CD4-positive, alpha-beta T cell (primary cell): ENCODE results near the gene WIZ. TPM values are rescaled to one million over a fixed set of nuclear protein-coding genes. Genes with fewer than 3 reads are reported as not detected.
A peak's percentile ranks its signal among the peaks of the same experiment; 100 is the strongest.
"Not testable (repeated sequence)": the region's sequence is repeated elsewhere in the genome, so short reads cannot be mapped to it uniquely, and the experiment has no call there.

Experiments used
- ATAC-seq: fragments of 200-7000 bp; cut with Tn5 transposase; one replicate; pipeline ENCODE4 v1.10.0; 2022; ENCODE audit warnings: mild to moderate bottlenecking; ENCODE audit not compliant: poor library complexity
- CTCF ChIA-PET: fragments of 350-600 bp; sonication (Branson Sonifier 250); formaldehyde crosslinking; loops from one replicate; lab custom pipeline; 2021; ENCODE audit warnings: antibody characterized with exemption, inconsistent platforms; lab: Charles Lee
- POLR2A ChIA-PET: fragments of 350-600 bp; sonication (Branson Sonifier 250); formaldehyde crosslinking; loops from one replicate; lab custom pipeline; 2021; ENCODE audit warnings: antibody characterized with exemption, inconsistent platforms; lab: Charles Lee
- DNase-seq, 14 experiments: peaks; one replicate each; pipeline ENCODE4 v3.0.0-alpha.2; 2013 to 2020; ENCODE audit warnings: mixed read lengths in 2 of 14
- H3K27ac ChIP-seq, 2 donors: one replicate each; pipeline versions ENCODE4 v1.5.1 to v1.7.0; 2013; ENCODE audit warnings: low read length in 2 of 2, low read depth in 1 of 2, mild to moderate bottlenecking in 1 of 2
- H3K27me3 ChIP-seq, 2 experiments: 1 replicate in 1 of 2; 2 replicates in 1 of 2; pipeline versions ENCODE4 v1.6.1 to v1.7.0; 2013; ENCODE audit warnings: low read length in 2 of 2, control low read depth in 1 of 2, mild to moderate bottlenecking in 1 of 2, moderate library complexity in 1 of 2; ENCODE audit not compliant: insufficient read depth in 2 of 2, control insufficient read depth in 1 of 2
- H3K36me3 ChIP-seq: one replicate; pipeline ENCODE4 v1.6.1; 2013; ENCODE audit warnings: low read length, control low read depth; ENCODE audit not compliant: insufficient read depth
- H3K4me1 ChIP-seq: one replicate; pipeline ENCODE4 v1.6.1; 2013; ENCODE audit warnings: low read length, control low read depth; ENCODE audit not compliant: insufficient read depth
- H3K4me3 ChIP-seq: one replicate; pipeline ENCODE4 v1.5.1; 2013; ENCODE audit warnings: mild to moderate bottlenecking, low read length, moderate library complexity
- H3K9me3 ChIP-seq, 2 experiments: 1 replicate in 1 of 2; 2 replicates in 1 of 2; pipeline versions ENCODE4 v1.6.1 to v1.7.0; 2013; ENCODE audit warnings: low read length in 2 of 2, mild to moderate bottlenecking in 2 of 2, control low read depth in 1 of 2, moderate library complexity in 1 of 2; ENCODE audit not compliant: control insufficient read depth in 1 of 2, insufficient read depth in 1 of 2
- H3K27ac Mint-ChIP-seq: one replicate; pipeline ENCODE4 v1.8.0; 2020; ENCODE audit warnings: mixed read lengths
- H3K27me3 Mint-ChIP-seq: one replicate; pipeline ENCODE4 v1.8.0; 2021; ENCODE audit warnings: mixed read lengths
- H3K36me3 Mint-ChIP-seq: one replicate; pipeline ENCODE4 v1.8.0; 2021; ENCODE audit warnings: low read depth, mixed read lengths
- H3K4me1 Mint-ChIP-seq: one replicate; pipeline ENCODE4 v1.8.0; 2021; ENCODE audit warnings: low read depth, mixed read lengths
- H3K4me3 Mint-ChIP-seq: one replicate; pipeline ENCODE4 v1.8.0; 2020; ENCODE audit warnings: mild to moderate bottlenecking, mixed read lengths
- H3K9me3 Mint-ChIP-seq: one replicate; pipeline ENCODE4 v1.8.0; 2020; ENCODE audit warnings: mixed read lengths
- CTCF ChIP-seq: fragments of 200-600 bp; IDR thresholded peaks from one replicate; pipeline ENCODE4 v1.8.0; 2022; ENCODE audit warnings: antibody characterized with exemption, mild to moderate bottlenecking
- intact Hi-C, 2 experiments: fragments of 100-400 bp; cut with DNase I in 1 of 2; cut with micrococcal nuclease in 1 of 2; formaldehyde crosslinking; loops; one replicate each; pipeline versions ENCODE4 v1.15.1 to v1.9.0; 2023 to 2025; cut with DNase I, micrococcal nuclease
- total RNA-seq, 174 experiments: library from RNA in 2 of 174; stranded (reverse) in 2 of 174; gene quantifications; one replicate each; pipeline ENCODE4 v1.2.3 and lab custom pipeline; 2021 to 2026

WIZ gene
- total RNA-seq, 2 experiments from 2014 or later: 12.9 to 14.3 TPM

GRCh38 chr19:15412832-15413231 is 36.9 kb downstream of the WIZ start:
- Mint-ChIP-seq H3K4me3 (peak overlapping the region; percentile 38), H3K4me1 (peaks cover 58% of the 10 kb centered on the region), H3K27me3 (no peaks in the 10 kb centered on the region), H3K36me3 (peaks cover 50% of the 10 kb centered on the region), H3K27ac (peak overlapping the region; percentile 53), H3K9me3 (no peaks in the 10 kb centered on the region)
- intact Hi-C loops: no loop called here
- CTCF ChIA-PET: no interaction called here
- POLR2A ChIA-PET: interaction anchor here (8.2 kb wide), 1 partner anchor 34 kb away, joined by 208 read pairs; the partner anchor contains the start of gene AKAP8
- no peak for DNase-seq
- no peaks in the 10 kb centered on the region for H3K27me3 ChIP-seq
- H3K27ac ChIP-seq: no peak overlapping the region
- peaks cover 23% of the 10 kb centered on the region for H3K36me3 ChIP-seq
- TF ChIP-seq CTCF: no peak
- no peaks in the 10 kb centered on the region for H3K9me3 ChIP-seq
- ATAC-seq: peak; percentile 29
- no peak overlapping the region for H3K4me3 ChIP-seq
- peaks cover 44% of the 10 kb centered on the region for H3K4me1 ChIP-seq

- intact Hi-C loops, H3K9me3 Mint-ChIP-seq, H3K4me3 ChIP-seq, H3K9me3 ChIP-seq, H3K27me3 Mint-ChIP-seq, DNase-seq, H3K27ac ChIP-seq, CTCF ChIA-PET, H3K27me3 ChIP-seq, H3K27ac Mint-ChIP-seq, H3K4me3 Mint-ChIP-seq, ATAC-seq: not testable (repeated sequence)
- H3K36me3 ChIP-seq: peaks cover 30% of the 10 kb centered on the region
- peaks cover 60% of the 10 kb centered on the region for H3K36me3 Mint-ChIP-seq
- peaks cover 33% of the 10 kb centered on the region for H3K4me1 ChIP-seq
- peaks cover 57% of the 10 kb centered on the region for H3K4me1 Mint-ChIP-seq
- POLR2A ChIA-PET: interaction anchor here (0.9 to 1.7 kb wide), 2 partner anchors 9 to 33 kb away, joined by 3 to 5 read pairs; no protein-coding TSS in a partner anchor
Measured at GRCh38 chr19:15411351-15411750, 38.4 kb downstream of the WIZ start.

GRCh38 chr19:15404780-15405211 is 45.0 kb downstream of the WIZ start:
- Mint-ChIP-seq H3K27ac (no peak overlapping the region), H3K4me1 (peaks cover 45% of the 10 kb centered on the region), H3K36me3 (peaks cover 83% of the 10 kb centered on the region), H3K27me3 (no peaks in the 10 kb centered on the region), H3K4me3 (no peak overlapping the region), H3K9me3 (no peaks in the 10 kb centered on the region)
- Histone ChIP-seq H3K27me3 (no peaks in the 10 kb centered on the region), H3K4me3 (no peak overlapping the region), H3K27ac (no peak overlapping the region), H3K4me1 (peaks cover 9% of the 10 kb centered on the region), H3K36me3 (peaks cover 72% of the 10 kb centered on the region), H3K9me3 (no peaks in the 10 kb centered on the region)
- TF ChIP-seq CTCF: no peak
- intact Hi-C loops: no loop called here
- DNase-seq (peak in 1 of 14 experiments; percentile 3), ATAC-seq (no peak)
- POLR2A ChIA-PET: no interaction called here
- CTCF ChIA-PET: interaction anchor here (0.6 kb wide), 1 partner anchor 246 kb away, joined by 3 read pairs; no protein-coding TSS in a partner anchor
